GM13976 (cell line): ENCODE data around the gene ARMC9.

Experiments used
- DNase-seq: peaks from one replicate; pipeline ENCODE4 v3.0.0; 2012; ENCODE audit warnings: low spot score
- CTCF ChIP-seq: IDR thresholded peaks from 2 replicates; pipeline ENCODE4 v1.5.1; 2012; ENCODE audit warnings: borderline replicate concordance, mild to moderate bottlenecking; ENCODE audit not compliant: insufficient read depth; ENCODE audit errors: extremely low read depth, missing control alignments, control extremely low read depth
- in situ Hi-C: fragments of 300-500 bp; cut with MboI; formaldehyde crosslinking; loops from one replicate; pipeline ENCODE4 v1.12.0; 2022; ENCODE audit warnings: low sequenced_read_pairs, mixed read lengths, inconsistent platforms; ENCODE audit not compliant: unreplicated experiment

ARMC9 gene

DNA sequence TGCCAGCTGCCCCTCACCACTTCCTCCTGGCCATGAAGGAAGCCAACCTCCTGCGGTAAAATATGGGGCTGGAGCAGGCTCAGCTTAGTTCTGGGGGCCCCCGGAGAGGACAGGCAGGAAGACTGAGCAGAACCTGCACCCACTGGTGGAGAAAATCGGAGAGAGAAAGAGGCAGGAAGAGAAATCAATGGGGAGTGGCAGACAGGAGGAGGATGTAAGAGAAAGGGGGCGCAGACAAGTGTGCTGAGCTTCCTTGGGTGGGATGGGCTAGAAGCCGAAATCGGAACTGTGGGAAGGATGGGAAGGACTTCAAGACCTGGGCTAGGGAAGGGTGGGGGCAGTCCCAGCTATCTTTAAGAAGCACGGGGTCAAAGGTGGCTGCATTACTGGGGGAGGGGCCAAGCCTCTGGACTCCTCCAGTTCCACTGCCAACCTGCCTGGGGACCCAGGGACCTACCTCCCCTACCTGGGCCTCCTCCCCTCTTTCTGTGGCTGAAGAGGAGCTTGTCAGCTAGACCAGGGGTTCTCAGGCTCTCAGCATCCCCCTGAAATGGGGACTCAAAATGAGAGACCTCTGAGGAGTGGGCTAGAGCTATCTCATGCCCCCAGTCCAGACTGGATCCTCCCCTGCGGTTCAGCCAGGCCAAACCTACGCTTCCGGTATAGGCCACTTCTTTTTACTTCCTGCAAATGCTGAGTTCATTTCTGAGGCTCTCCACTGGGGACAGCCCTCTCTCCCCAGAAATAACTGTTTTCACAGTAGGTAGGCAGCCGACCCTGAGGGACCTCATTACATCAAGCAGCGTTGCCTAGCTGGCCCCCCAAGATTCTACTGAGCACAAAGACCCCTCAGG lies 163.5 kb downstream of the ARMC9 start:
- TF ChIP-seq CTCF, result peak; percentile 27
- in situ Hi-C loops, result no loop called here
- DNase-seq, result peak; percentile 87

DNA sequence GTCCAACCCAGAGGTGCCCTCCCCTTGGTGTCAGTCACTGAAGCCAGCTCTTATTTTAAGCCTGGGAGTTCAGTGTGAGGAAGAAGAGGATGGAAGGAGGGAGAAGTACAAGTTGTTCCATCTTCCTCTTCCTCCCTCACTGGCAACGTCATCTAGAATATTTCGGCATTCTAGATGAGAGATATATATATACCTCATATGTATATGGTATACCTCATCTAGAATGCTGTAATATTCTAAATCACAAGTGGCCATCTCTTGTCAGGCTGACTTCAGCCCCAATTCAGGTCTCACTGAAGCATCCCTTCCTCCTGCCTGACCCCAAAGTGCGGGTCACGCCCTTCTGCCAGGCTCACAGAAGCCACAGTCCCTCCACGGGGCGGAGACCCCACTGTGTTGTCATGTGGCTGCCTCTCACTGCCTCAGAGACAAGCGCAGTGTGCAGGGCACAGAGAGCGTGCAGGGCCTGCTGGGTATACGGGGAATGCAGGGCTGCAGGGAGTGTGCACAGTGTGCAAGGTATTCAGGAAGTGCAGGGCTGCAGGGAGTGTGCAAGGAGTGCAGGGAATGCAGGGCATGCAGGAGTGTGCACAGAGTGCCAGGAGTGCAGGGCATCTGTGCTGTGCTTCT lies 164.2 kb downstream of the ARMC9 start:
- in situ Hi-C loops, result no loop called here
- TF ChIP-seq CTCF, result no peak
- DNase-seq, result no peak

DNA sequence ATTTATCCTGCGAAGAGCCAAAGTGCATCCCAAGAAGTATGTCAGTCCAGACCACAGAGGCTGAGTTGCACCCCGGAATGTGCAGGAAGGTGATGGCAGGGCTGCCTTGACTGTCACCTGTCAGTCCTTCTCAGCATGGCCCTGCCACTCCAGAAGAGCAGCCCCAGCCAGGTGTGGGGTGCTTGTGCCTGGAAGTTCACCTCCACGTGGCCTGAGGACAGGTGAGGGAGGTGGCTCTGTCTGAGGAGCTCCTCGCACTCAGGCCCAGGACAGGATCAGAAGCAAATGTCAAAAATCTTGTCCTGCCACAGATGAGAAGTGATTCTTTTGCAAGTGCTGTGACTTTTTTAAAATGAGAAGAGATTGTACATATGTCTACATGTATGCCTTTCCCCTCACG lies 165.6 kb downstream of the ARMC9 start:
- DNase-seq, result no peak
- in situ Hi-C loops, result no loop called here
- TF ChIP-seq CTCF, result no peak

GRCh38 chr2:231364961-231365810 lies 166.8 kb downstream of the ARMC9 start:
- in situ Hi-C loops, result no loop called here
- TF ChIP-seq CTCF, result no peak
- no peak for DNase-seq

DNA sequence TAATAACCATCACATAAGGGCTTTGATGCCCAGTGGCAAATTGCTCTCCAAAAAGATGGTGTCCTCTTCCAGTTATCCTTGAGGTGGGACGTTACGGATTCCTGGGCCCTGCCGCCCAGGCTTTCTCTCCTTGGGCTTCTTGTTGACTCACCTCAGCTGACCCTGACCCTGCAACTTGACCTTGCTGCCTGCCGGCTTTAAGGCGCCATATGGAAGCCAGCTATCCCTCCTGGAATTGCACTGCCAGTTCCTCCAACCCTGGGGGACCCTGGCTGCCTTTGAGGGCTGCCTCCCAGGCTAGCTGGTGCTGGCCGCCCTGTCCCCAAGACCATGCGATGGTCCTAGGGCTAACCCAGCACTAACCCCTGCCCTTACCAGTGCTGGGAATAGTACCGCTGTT lies 168.7 kb downstream of the ARMC9 start:
- no peak for DNase-seq
- TF ChIP-seq CTCF, result no peak

GRCh38 chr2:231369580-231370428 lies 171.4 kb downstream of the ARMC9 start:
- in situ Hi-C loops, result no loop called here
- TF ChIP-seq CTCF, result no peak
- DNase-seq, result no peak

More for the DNA sequence above, 168.7 kb downstream of the ARMC9 start:
- in situ Hi-C loops, result no loop called here
